ENCODE results near the gene FXYD2.

The FXYD2 gene

GRCh38 chr11:117849781-117850414 is 25.4 kb upstream of the FXYD2 start:
- Mint-ChIP-seq H3K9me3 (peaks cover 8% of the 10 kb centered on the region), H3K27ac (no peak overlapping the region), H3K36me3 (ENCODE audit: low read depth) (no peaks in the 10 kb centered on the region), H3K4me3 (no peak overlapping the region), H3K4me1 (ENCODE audit: low read depth) (peaks cover 3% of the 10 kb centered on the region), H3K27me3 (ENCODE audit: low read depth) (peaks cover 15% of the 10 kb centered on the region)
- DNase-seq (ENCODE audit: low spot score): no peak

GRCh38 chr11:117843666-117844484 is 19.3 kb upstream of the FXYD2 start:
- H3K9me3 Mint-ChIP-seq: no peaks in the 10 kb centered on the region

GRCh38 chr11:117842131-117842941 is 17.8 kb upstream of the FXYD2 start:
- no peak overlapping the region for H3K4me3 Mint-ChIP-seq
- H3K27me3 Mint-ChIP-seq (ENCODE audit: low read depth): peaks cover 14% of the 10 kb centered on the region
- H3K27ac Mint-ChIP-seq: no peak overlapping the region
- no peak for DNase-seq (ENCODE audit: low spot score)
- H3K36me3 Mint-ChIP-seq (ENCODE audit: low read depth): no peaks in the 10 kb centered on the region
- no peaks in the 10 kb centered on the region for H3K9me3 Mint-ChIP-seq
- H3K4me1 Mint-ChIP-seq (ENCODE audit: low read depth): no peaks in the 10 kb centered on the region

More at GRCh38 chr11:117843666-117844484, 19.3 kb upstream of the FXYD2 start:
- Mint-ChIP-seq H3K4me1 (ENCODE audit: low read depth) (no peaks in the 10 kb centered on the region), H3K27me3 (ENCODE audit: low read depth) (peaks cover 5% of the 10 kb centered on the region), H3K4me3 (no peak overlapping the region), H3K36me3 (ENCODE audit: low read depth) (no peaks in the 10 kb centered on the region), H3K27ac (no peak overlapping the region)
- peak; percentile 61 for DNase-seq (ENCODE audit: low spot score)

GRCh38 chr11:117841551-117842031 is 17.0 kb upstream of the FXYD2 start:
- Mint-ChIP-seq H3K4me3 (no peak overlapping the region), H3K27me3 (ENCODE audit: low read depth) (peaks cover 13% of the 10 kb centered on the region)

GRCh38 chr11:117840881-117841550 is 16.5 kb upstream of the FXYD2 start:
- no peak overlapping the region for H3K4me3 Mint-ChIP-seq
- no peaks in the 10 kb centered on the region for H3K9me3 Mint-ChIP-seq
- H3K27ac Mint-ChIP-seq: no peak overlapping the region
- DNase-seq (ENCODE audit: low spot score): no peak
- peaks cover 14% of the 10 kb centered on the region for H3K27me3 Mint-ChIP-seq (ENCODE audit: low read depth)
- no peaks in the 10 kb centered on the region for H3K4me1 Mint-ChIP-seq (ENCODE audit: low read depth)
- no peaks in the 10 kb centered on the region for H3K36me3 Mint-ChIP-seq (ENCODE audit: low read depth)

More at GRCh38 chr11:117841551-117842031, 17.0 kb upstream of the FXYD2 start:
- Mint-ChIP-seq H3K36me3 (ENCODE audit: low read depth) (no peaks in the 10 kb centered on the region), H3K9me3 (no peaks in the 10 kb centered on the region), H3K4me1 (ENCODE audit: low read depth) (no peaks in the 10 kb centered on the region), H3K27ac (no peak overlapping the region)
- DNase-seq (ENCODE audit: low spot score): no peak

DNA sequence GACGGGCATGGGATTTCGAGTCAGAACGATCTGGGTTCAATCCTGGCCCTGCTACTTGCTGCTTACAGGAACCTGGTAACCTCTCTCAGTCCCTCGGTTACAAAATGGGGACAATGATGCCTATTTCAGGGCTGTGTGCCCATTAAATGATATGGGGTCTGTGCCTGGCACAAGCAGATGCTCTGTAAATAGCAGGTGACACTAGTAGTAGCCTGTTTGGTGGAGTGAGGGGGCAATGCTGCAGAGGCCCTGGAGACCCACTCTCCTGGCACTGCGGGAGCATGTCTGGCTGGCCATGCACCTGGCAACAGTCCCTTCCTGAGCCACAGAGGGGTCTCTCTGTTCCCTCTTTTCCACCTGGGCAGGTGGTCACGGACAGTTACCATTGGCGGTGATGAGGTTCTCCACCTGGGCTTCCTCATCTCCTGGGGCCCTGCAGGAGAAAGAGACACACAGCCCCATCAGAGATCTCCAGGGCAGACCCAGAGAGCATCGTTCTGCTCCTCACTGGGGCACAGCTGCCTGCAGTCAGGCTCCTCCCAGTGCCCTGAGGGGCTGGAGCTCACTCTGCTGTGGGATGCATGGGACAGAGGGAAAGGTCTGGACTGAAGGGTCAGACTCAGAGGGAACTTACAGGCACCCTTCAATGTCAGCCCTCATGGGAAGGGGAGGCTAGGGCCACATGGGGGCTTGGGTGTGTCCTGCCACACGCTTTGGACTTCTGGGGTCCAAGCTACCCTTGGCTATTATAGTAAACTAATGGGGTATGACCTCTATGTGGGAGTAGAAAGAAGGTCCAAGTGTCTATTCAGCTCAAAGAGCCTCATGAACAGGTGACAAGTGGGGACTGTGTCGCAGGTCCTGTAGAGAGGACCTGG is 15.6 kb upstream of the FXYD2 start:
- Mint-ChIP-seq H3K36me3 (ENCODE audit: low read depth) (no peaks in the 10 kb centered on the region), H3K27ac (no peak overlapping the region), H3K27me3 (ENCODE audit: low read depth) (peaks cover 14% of the 10 kb centered on the region), H3K9me3 (no peaks in the 10 kb centered on the region), H3K4me1 (ENCODE audit: low read depth) (no peaks in the 10 kb centered on the region), H3K4me3 (no peak overlapping the region)
- DNase-seq (ENCODE audit: low spot score): no peak

DNA sequence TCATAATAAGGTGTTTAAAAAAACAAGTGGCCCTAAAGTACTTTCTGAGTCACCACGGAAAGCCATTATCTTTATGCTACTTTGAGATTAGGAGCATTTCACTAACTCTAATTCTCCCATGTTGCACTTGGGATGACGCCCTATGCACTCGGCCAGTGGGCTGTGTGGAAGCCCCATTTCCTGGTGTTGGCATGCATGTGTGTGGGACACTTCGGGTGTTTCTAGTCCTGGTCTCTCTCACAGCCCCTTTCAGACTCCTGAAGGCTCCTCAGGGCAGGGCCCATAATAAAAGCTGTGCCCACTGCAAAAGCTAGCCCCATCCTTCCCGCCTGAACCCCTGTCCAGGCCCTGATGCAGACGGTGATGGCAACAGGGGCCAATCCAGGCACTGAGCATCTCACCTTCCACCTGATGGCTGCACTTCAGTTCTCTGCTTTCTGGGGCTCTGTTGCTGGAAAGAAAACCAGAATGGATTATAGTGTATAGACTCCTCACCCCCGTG is 14.9 kb upstream of the FXYD2 start:
- Mint-ChIP-seq H3K27ac (no peak overlapping the region), H3K9me3 (no peaks in the 10 kb centered on the region), H3K4me3 (no peak overlapping the region), H3K4me1 (ENCODE audit: low read depth) (no peaks in the 10 kb centered on the region), H3K36me3 (ENCODE audit: low read depth) (no peaks in the 10 kb centered on the region), H3K27me3 (ENCODE audit: low read depth) (peaks cover 14% of the 10 kb centered on the region)
- no peak for DNase-seq (ENCODE audit: low spot score)

DNA sequence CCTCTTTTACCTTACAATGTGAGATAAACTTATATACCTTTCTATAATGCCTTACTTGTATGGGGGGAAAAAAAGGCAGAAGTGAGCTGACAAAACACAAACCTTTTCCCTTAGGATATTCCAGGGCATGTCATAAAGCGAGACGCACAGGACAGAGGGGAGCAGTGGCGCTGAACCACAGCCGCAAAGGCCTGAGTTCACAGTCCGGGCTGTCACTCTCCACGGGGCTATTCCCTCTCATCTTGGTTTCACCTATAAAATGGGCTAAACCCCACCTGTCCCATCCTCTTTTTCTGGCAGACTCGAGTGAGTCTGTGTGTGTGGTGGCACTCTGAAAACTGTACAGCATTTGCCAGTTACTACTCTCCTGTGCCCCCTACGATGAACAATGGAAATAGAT is 14.4 kb upstream of the FXYD2 start:
- Mint-ChIP-seq H3K27me3 (ENCODE audit: low read depth) (peaks cover 14% of the 10 kb centered on the region), H3K4me1 (ENCODE audit: low read depth) (no peaks in the 10 kb centered on the region), H3K9me3 (no peaks in the 10 kb centered on the region), H3K4me3 (no peak overlapping the region), H3K27ac (no peak overlapping the region), H3K36me3 (ENCODE audit: low read depth) (no peaks in the 10 kb centered on the region)
- no peak for DNase-seq (ENCODE audit: low spot score)

DNA sequence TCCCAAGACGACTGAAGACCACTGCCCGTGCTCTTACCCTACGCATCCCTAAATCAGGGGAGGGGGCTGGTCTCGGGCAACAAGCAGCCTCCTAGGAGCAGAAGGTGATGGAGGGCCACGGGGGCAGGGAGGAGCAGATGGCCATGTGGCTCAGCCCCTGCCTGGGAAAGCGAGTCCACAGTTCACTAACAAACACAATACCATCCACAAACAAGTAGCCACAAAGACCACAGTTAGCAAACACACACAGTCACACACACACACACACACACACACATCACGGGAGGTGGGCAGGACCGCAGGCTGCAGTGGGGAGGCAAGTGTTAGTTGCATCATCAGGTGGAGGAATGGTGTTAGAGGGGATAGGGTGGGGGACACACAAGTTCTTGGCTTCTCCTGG is 13.2 kb upstream of the FXYD2 start:
- Mint-ChIP-seq H3K27me3 (ENCODE audit: low read depth) (peaks cover 14% of the 10 kb centered on the region), H3K4me3 (no peak overlapping the region), H3K27ac (no peak overlapping the region), H3K36me3 (ENCODE audit: low read depth) (no peaks in the 10 kb centered on the region), H3K4me1 (ENCODE audit: low read depth) (no peaks in the 10 kb centered on the region), H3K9me3 (no peaks in the 10 kb centered on the region)
- DNase-seq (ENCODE audit: low spot score): no peak

DNA sequence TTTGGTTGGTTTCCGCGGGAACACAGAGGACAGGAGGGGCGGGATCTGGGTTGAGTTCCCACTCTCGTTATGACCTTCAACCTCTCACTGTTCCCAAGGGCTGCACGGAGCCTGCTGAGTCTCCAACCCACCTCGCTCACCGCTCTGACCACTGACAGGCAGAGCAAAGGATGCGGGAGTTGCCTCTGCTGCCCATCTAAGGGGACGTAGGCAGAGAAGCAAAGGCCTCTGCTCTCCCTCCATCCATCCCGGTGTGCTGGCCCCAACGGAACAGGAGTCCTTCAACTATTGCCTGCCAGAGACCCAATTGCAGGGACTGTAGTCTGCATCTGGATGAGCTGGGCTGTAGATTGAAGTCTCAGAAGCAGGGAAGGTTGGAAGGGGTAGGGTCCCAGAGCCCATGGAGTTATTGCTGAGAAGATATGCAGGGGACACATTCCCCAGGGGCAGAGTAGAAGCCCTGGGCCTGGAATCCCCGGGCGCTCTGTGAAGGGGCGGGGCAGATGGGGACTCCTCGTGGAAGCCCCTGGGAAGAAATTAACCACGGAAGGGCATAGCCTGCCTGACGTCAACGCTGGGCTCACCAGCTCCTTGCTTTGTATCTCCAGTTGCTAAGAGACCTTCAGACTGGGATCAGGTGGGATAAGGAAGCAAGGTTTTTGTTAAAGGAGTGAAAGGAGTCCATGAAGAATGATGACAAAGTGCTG is 12.7 kb upstream of the FXYD2 start:
- no peak overlapping the region for H3K27ac Mint-ChIP-seq

DNA sequence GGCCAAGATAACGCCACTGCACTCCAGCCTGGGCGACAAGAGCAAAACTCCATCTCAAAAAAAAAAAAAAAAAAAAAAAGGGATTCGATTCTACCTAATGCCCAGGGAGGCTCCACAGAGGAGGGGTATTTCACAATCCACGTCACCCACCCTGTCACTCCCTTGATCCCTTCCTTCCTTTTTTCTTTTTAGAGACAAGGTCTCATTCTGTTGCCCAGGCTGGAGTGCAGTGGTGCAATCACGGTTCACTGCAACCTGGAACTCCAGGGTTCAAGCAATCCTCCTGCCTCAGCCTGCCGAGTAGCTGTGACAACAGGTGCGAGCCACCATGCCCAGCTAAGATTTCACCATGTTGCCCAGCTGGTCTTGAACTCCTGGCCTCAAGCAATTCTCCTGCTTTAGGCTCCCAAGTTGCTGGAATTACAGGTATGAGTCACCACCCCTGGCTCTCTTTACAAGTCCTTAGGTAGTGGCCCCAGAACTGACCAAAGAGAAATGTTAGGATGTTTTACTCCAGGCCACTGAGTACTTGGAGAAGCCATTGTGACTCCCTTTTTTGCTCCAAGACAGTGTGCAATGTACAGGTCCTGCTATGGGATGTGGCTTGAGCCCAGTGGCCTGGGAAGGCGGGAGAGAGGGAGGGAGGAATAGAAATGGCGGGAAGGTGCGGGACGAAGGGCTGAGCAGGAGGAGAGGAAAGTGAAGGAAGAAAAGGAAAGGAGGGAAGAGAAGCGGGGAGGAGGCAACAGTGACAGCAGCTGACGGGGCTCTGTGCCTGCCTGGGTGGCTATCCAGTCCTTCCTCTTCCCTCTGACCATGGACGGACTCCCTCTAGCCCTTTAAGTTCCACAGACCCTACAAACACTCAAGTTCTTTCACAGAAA is 11.8 kb upstream of the FXYD2 start:
- H3K27ac Mint-ChIP-seq: no peak overlapping the region
- H3K4me3 Mint-ChIP-seq: no peak overlapping the region
- H3K27me3 Mint-ChIP-seq (ENCODE audit: low read depth): peaks cover 13% of the 10 kb centered on the region
- H3K9me3 Mint-ChIP-seq: no peaks in the 10 kb centered on the region
- no peak for DNase-seq (ENCODE audit: low spot score)
- no peaks in the 10 kb centered on the region for H3K36me3 Mint-ChIP-seq (ENCODE audit: low read depth)
- H3K4me1 Mint-ChIP-seq (ENCODE audit: low read depth): no peaks in the 10 kb centered on the region

More for the DNA sequence above, 12.7 kb upstream of the FXYD2 start:
- H3K27me3 Mint-ChIP-seq (ENCODE audit: low read depth): peaks cover 14% of the 10 kb centered on the region
- H3K4me3 Mint-ChIP-seq: no peak overlapping the region
- no peaks in the 10 kb centered on the region for H3K36me3 Mint-ChIP-seq (ENCODE audit: low read depth)
- H3K9me3 Mint-ChIP-seq: no peaks in the 10 kb centered on the region
- H3K4me1 Mint-ChIP-seq (ENCODE audit: low read depth): no peaks in the 10 kb centered on the region
- DNase-seq (ENCODE audit: low spot score): no peak

Measured in T-helper 2 cell treated with Interferon-gamma antibody and Interleukin-4, amounts not matched to agents 5 μg/mL and 100 μg/mL, for 36 hours (primary cell).